ENCODE results near the gene OR10G7. TPM values are rescaled to one million over a fixed set of nuclear protein-coding genes. Genes with fewer than 3 reads are reported as not detected.

The OR10G7 gene
- total and polyA plus RNA-seq, 2 experiments from 2014 or later: not detected

DNA sequence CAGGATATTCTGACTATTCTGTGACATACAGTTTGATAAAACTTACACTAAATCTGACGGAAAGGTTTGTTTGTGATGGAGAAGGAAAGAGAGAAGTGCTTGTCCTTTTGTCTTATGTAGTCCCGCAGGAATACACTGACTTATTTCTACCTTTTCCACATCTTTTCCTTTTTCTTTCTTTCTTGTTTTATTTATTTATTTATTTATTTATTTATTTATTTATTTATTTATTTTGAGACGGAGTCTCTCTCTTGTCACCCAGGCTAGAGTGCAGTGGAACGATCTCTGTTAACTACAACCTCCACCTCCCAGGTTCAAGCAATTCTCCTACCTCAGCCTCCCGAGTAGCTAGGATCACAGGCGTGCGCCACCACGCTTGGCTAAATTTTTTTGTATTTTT is 31.0 kb upstream of the OR10G7 start:
- Histone ChIP-seq H2AFZ (no peak overlapping the region), H3K4me1 (ENCODE audit: insufficient read depth) (no peaks in the 10 kb centered on the region), H4K20me1 (ENCODE audit: insufficient read depth, poor library complexity, severe bottlenecking) (no peaks in the 10 kb centered on the region), H3K27me3 (peaks cover 16% of the 10 kb centered on the region), H3K27ac (no peak overlapping the region), H3K9me3 (ENCODE audit: low read depth) (no peaks in the 10 kb centered on the region), H3K79me2 (no peaks in the 10 kb centered on the region), H3K36me3 (replicated peaks; ENCODE audit: insufficient read depth, low read depth) (no peaks in the 10 kb centered on the region), H3K4me2 (no peak overlapping the region), H3K9me2 (replicated peaks; ENCODE audit: insufficient read depth) (no peaks in the 10 kb centered on the region), H3K4me3 (no peak overlapping the region)
- TF ChIP-seq CTCF (IDR thresholded peaks at IDR 0.05; ENCODE audit: poor library complexity) (no peak), EZH2 (IDR thresholded peaks at IDR 0.05; ENCODE audit: borderline replicate concordance) (no peak), EZH2phosphoT487 (IDR thresholded peaks at IDR 0.05; ENCODE audit: low read depth, severe bottlenecking, unreplicated experiment) (no peak)
- 96% methylated on average over 8 of the region's 8 CpGs for WGBS (ENCODE audit: low lambda C conversion rate, missing lambda C conversion rate)
- DNase-seq (ENCODE audit: low spot score): no peak

- Histone ChIP-seq H3K4me3 (no peak overlapping the region), H2AFZ (no peak overlapping the region), H3K4me1 (ENCODE audit: insufficient read depth) (no peaks in the 10 kb centered on the region), H3K4me2 (peak overlapping the region; percentile 30), H3K27me3 (peaks cover 17% of the 10 kb centered on the region), H3K27ac (no peak overlapping the region), H3K79me2 (no peaks in the 10 kb centered on the region), H3K9me3 (ENCODE audit: low read depth) (no peaks in the 10 kb centered on the region), H3K9me2 (replicated peaks; ENCODE audit: insufficient read depth) (no peaks in the 10 kb centered on the region), H4K20me1 (ENCODE audit: insufficient read depth, poor library complexity, severe bottlenecking) (no peaks in the 10 kb centered on the region), H3K36me3 (replicated peaks; ENCODE audit: insufficient read depth, low read depth) (no peaks in the 10 kb centered on the region)
- DNase-seq (ENCODE audit: low spot score): no peak
- WGBS (ENCODE audit: low lambda C conversion rate, missing lambda C conversion rate): 67% methylated on average over 4 of the region's 4 CpGs
- TF ChIP-seq EZH2 (IDR thresholded peaks at IDR 0.05; ENCODE audit: borderline replicate concordance): no peak
Measured at GRCh38 chr11:124071623-124071948, 30.5 kb upstream of the OR10G7 start.

- Histone ChIP-seq H4K20me1 (ENCODE audit: insufficient read depth, poor library complexity, severe bottlenecking) (no peaks in the 10 kb centered on the region), H3K4me2 (no peak overlapping the region), H3K27me3 (peaks cover 17% of the 10 kb centered on the region), H3K9me2 (replicated peaks; ENCODE audit: insufficient read depth) (no peaks in the 10 kb centered on the region), H2AFZ (no peak overlapping the region), H3K36me3 (replicated peaks; ENCODE audit: insufficient read depth, low read depth) (no peaks in the 10 kb centered on the region), H3K27ac (no peak overlapping the region), H3K79me2 (no peaks in the 10 kb centered on the region), H3K4me3 (no peak overlapping the region), H3K4me1 (ENCODE audit: insufficient read depth) (no peaks in the 10 kb centered on the region), H3K9me3 (ENCODE audit: low read depth) (no peaks in the 10 kb centered on the region)
- TF ChIP-seq EZH2 (IDR thresholded peaks at IDR 0.05; ENCODE audit: borderline replicate concordance) (no peak), CTCF (IDR thresholded peaks at IDR 0.05; ENCODE audit: poor library complexity) (peak; percentile 82), EZH2phosphoT487 (IDR thresholded peaks at IDR 0.05; ENCODE audit: low read depth, severe bottlenecking, unreplicated experiment) (no peak)
- WGBS (ENCODE audit: low lambda C conversion rate, missing lambda C conversion rate): 11% methylated on average over 8 of the region's 8 CpGs
- peak; percentile 79 for DNase-seq (ENCODE audit: low spot score)
Measured at GRCh38 chr11:124070915-124071622, 29.9 kb upstream of the OR10G7 start.

DNA sequence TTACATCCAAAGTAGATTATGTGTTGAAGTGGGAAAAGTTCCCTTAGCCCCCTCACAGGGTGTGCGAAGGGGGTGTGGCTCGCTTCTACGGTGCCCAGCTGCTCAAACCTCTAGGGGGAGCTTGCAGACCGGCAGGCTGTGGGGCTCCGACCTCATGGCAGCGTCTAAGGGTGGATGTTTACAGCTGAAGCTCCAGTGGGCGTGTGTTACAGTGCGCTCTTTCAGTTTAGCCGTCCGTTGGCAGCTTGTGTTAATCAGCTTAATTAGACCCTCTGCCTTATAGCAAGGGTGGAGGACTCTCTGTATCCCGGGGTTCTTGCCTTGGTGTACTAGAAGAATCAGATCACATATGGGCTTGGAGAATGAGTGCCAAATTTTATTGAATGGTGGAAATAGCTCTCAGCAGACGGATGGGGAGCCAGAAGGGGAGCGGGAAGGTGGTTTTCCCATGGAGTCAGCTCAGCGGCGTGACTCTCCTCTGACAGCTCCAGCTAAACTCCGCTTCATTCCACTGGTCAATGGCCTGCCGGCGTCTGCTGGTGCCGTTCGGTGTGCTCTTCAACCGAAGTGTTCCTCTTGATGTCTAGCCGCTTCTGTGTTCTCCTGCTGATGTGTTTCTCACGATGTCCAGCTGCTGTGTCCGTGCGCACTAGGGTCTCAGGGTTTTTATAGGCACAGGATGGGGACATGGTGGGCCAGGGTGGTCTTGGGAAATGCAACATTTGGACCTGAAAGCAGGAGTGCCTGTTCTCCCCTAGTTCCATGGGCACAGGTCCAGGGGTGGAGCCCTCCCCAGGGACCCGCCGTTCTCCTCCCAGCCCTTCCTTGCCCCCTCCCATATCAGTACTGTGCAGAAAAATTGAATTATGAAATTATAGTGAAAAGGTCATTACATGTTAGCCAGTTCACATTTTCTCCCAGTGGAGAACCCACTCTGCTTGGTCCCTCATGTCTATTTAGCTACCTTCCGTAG is 28.6 kb upstream of the OR10G7 start:
- Histone ChIP-seq H3K9me3 (ENCODE audit: low read depth) (no peaks in the 10 kb centered on the region), H2AFZ (peak overlapping the region; percentile 69), H3K27ac (no peak overlapping the region), H3K4me3 (no peak overlapping the region), H3K27me3 (peaks cover 17% of the 10 kb centered on the region), H3K36me3 (replicated peaks; ENCODE audit: insufficient read depth, low read depth) (no peaks in the 10 kb centered on the region), H4K20me1 (ENCODE audit: insufficient read depth, poor library complexity, severe bottlenecking) (no peaks in the 10 kb centered on the region), H3K4me1 (ENCODE audit: insufficient read depth) (no peaks in the 10 kb centered on the region), H3K4me2 (peak overlapping the region; percentile 77), H3K79me2 (no peaks in the 10 kb centered on the region), H3K9me2 (replicated peaks; ENCODE audit: insufficient read depth) (no peaks in the 10 kb centered on the region)
- peak; percentile 80 for DNase-seq (ENCODE audit: low spot score)
- TF ChIP-seq EZH2phosphoT487 (IDR thresholded peaks at IDR 0.05; ENCODE audit: low read depth, severe bottlenecking, unreplicated experiment) (no peak), CTCF (IDR thresholded peaks at IDR 0.05; ENCODE audit: poor library complexity) (peak; percentile 58), EZH2 (IDR thresholded peaks at IDR 0.05; ENCODE audit: borderline replicate concordance) (no peak)
- WGBS (ENCODE audit: low lambda C conversion rate, missing lambda C conversion rate): 50% methylated on average over 28 of the region's 28 CpGs
